ENCODE results near the gene ACOT11.

- no peak for TF ChIP-seq REST (IDR thresholded peaks at IDR 0.05; ENCODE audit: low read depth)
- no peak for TF ChIP-seq CEBPB (IDR thresholded peaks at IDR 0.05)
- no peak for TF ChIP-seq TAF1 (IDR thresholded peaks at IDR 0.05; ENCODE audit: low read depth)
- no peak for TF ChIP-seq YY1 (IDR thresholded peaks at IDR 0.05; ENCODE audit: low read depth)
- no peak for TF ChIP-seq MAX (IDR thresholded peaks at IDR 0.05)
- no peak for TF ChIP-seq RAD21 (IDR thresholded peaks at IDR 0.05; ENCODE audit: low read depth)
- no peak for TF ChIP-seq CREB1 (IDR thresholded peaks at IDR 0.05; ENCODE audit: low read depth)
- no peak for TF ChIP-seq ZBTB7A (IDR thresholded peaks at IDR 0.05; ENCODE audit: low read depth)
- no peak for TF ChIP-seq EP300 (IDR thresholded peaks at IDR 0.05; ENCODE audit: borderline replicate concordance)
- TF ChIP-seq EGR1 (IDR thresholded peaks at IDR 0.05) = no peak
- no peak for TF ChIP-seq USF1 (IDR thresholded peaks at IDR 0.05)
- no peak for TF ChIP-seq NFIC (IDR thresholded peaks at IDR 0.05)
- TF ChIP-seq TEAD4 (IDR thresholded peaks at IDR 0.05) = no peak
- no peak for TF ChIP-seq TCF12 (IDR thresholded peaks at IDR 0.05; ENCODE audit: low read depth)
Observed at GRCh38 chr1:54540582-54541295, 7.3 kb upstream of the ACOT11 start.
